HG03108 (cell line): ENCODE results near the gene MLLT3.

Experiments used
- ATAC-seq: cut with Tn5 transposase; IDR thresholded peaks from one replicate; pipeline ENCODE4 v1.9.1; 2021; ENCODE audit warnings: moderate library complexity; ENCODE audit not compliant: unreplicated experiment

MLLT3 gene

DNA sequence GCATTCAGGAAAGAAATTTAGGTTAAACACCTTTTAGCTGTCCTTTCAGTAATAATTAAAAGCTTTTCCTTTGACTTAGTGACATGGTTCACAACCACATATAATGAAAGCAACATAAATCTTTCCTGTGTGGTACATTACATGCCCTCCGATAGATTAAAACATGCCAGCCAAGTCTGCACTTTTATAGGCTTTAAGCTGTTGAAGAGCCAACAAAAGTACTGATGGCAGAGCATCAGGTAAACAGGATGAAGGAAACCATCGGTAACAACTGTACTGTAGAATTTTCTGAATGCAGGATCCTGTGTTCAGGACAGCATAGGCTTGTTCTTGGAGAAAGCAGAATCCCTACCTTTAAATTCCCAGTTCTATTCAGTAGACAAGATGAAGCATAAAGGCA, 226.6 kb downstream of the MLLT3 start:
- ATAC-seq = no peak

DNA sequence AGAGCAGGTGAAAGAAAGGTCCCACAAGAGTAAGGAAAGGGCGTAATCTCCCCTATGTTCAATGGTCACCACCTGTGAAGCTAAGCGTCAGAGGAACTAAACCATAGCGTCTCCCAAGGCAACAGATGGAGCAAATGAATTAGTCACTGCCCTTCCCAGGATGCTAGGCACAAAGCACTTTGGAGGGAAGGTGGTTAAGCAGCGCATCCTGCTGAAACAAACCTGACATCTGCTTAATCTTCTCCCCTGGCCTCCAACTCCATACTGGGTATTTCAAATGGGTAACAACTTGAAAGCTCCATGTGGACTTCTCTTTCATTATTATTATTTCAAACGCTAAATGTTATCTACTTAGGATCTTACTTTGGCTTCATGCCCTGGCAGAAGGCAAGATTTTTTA, 227.3 kb downstream of the MLLT3 start:
- ATAC-seq = no peak

DNA sequence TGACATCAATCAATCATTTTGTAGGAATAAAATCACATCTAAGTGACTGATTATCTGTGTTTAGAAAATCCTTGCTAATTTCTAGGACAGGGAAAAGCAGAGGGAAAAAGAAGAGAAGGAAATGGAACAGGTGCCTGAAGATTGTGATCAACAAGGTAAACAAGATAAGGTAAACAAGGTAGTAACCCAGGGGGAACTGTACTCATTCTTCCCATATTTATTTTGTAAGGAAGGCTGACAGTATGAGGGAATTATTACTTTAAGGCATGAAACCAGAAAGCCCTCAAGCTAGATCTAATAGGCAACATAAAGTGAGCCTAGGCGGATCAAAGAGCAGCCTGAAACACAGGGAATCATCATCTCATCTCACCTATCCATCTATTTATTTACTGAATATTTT, 231.1 kb downstream of the MLLT3 start:
- no peak for ATAC-seq

DNA sequence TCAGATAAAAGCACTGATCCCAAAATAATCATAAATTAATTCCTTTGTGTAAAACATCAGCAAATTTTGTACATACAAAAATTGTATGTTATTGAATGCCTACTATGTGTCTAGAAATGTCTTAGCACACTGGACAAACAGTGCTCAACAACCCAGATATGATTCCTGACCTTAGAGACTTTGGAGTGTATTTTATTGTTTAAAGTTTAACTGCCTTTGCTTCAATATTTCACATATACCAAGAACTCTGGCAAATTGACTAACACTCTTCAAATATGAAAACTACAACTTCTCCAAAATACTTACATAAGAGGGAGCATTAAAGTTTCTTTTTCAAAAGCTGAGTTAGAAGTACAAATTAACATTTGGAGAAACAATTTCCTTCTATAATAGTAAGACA, 231.9 kb downstream of the MLLT3 start:
- ATAC-seq = no peak

DNA sequence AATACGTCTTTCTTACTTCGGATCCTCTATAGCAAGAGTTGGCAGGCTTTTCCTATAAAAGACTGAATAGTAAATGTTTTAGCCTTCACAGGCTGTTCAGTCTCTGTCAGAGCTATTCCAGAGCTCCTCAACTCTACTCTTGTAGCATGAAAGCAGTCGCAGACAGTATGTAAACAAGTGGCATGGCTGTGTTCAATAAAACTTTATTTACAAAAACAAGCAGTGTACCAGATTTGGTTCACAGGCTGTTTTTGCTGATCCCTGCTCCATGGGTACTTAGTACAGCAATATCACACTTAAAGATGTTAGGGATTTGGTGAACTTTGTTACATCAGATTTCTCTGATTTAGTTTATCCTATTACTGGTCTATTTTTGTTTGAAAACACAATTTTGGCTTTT, 235.2 kb downstream of the MLLT3 start:
- ATAC-seq = no peak

DNA sequence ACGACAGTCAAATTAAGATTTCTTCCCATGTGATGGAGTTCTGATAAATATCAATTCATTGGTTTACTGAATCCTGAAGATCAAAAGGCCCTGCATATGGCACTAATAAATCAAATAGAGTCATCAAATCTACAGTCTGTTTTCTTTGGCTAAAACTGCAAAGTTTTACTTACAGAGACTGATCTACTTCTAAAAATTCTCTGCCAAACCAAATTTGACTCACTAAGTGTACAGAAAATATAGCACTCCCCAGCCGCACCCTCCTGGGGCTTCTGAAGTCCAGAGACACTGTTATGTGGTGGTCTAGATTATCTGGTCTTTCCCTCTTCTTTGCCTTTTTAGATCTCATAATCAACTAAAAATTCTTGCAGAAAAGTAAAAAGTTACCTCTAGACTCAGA, 237.7 kb downstream of the MLLT3 start:
- no peak for ATAC-seq

DNA sequence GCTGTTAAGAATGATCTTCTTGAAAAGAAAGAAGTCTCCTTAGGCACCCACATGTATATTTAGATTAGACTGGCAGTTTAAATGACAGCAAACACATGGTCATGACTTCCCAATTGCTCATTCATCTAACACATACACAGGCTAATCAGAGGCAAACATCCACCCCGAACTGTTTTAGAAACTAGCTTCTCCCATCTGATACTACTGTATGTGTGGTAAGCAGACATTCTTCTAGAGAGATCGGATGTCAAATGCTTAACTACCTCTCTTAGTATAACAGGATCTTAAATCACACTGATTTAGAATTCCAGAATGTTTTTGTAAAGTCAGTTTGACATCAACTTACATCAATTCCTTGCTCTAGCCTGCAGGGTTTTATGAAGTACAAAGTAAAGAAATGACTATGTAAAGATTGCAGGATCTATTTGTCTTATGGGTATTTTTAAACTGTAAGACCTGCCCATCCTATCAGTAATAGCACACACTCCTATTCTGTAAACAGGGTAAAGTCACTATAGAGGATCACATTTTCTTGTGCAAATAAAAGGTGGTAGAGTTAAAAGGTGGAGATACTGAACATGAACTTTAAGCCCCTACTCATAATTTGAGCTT, 239.7 kb downstream of the MLLT3 start:
- no peak for ATAC-seq

DNA sequence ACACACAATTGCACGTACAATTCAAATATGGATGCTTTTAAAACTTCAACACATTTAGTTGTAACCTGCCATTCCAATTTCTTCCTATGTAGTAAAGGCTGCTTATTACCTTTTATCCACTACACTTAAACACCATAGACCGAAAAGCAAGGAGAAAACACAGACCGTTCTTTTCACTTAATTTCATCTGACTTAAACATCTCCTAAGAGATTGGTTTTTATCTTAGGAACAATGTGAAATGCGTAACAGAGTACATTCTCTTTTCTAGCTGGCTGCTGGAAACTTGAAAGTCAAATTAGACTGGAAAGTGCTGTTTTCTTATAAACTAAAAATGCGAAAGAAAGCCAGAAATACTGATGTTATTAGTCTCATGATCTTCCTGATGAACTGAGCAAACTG, 241.8 kb downstream of the MLLT3 start:
- no peak for ATAC-seq

DNA sequence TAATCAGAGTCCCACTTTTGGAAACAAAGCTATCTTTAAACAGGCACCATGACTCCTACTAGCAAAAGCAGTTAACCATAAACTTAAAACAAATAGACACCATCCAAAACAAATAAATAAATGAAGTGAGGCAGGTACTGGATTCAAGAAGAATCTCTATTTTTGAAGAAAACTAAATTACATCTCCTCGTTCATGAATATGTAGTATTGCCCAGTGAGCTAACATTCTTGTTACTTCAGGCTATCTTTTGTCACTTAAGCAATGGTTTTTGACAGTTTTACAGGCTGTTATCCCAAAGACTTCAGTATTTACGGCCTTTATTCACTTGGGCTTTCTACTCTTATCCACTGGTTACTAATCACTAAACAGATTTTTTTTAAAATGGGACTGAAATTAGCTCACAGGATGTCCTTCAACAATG, 242.5 kb downstream of the MLLT3 start:
- no peak for ATAC-seq

DNA sequence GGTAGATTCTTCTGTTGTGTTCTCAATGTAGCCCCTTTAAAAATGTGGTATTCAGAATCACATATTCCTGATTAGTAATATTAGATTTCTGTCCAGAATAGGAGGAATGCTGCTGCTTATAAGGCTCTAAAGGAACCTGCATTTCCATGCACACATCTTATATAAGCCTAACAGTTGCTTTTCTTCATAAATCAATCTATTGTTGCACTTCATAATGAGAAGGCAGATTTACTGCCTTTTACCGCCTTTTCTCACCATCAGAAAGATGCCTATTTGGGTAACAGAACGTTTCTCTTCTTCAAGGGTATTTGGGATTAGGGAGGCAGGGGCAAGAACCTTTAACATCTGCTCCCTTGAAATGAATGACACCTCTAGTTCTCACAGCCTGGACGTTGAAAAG, 243.4 kb downstream of the MLLT3 start:
- no peak for ATAC-seq

DNA sequence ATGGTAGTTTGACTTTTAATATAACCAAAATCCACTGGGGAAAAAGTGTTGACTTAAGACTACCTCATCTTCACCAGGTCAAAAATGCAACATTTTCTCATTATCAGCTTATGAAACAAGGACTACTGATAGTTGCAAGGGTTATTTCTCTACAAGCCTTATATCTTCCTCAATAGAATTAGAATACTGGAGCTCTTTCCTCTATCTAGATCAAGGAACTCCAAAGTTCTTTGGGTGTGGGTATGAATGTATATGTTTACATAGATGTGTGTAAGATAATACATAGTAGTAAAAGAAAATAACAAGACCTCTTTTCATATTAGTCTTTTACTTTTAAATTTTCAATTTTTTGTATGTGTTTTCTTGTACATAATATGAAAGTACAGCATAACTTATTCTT, 244.5 kb downstream of the MLLT3 start:
- ATAC-seq = no peak

DNA sequence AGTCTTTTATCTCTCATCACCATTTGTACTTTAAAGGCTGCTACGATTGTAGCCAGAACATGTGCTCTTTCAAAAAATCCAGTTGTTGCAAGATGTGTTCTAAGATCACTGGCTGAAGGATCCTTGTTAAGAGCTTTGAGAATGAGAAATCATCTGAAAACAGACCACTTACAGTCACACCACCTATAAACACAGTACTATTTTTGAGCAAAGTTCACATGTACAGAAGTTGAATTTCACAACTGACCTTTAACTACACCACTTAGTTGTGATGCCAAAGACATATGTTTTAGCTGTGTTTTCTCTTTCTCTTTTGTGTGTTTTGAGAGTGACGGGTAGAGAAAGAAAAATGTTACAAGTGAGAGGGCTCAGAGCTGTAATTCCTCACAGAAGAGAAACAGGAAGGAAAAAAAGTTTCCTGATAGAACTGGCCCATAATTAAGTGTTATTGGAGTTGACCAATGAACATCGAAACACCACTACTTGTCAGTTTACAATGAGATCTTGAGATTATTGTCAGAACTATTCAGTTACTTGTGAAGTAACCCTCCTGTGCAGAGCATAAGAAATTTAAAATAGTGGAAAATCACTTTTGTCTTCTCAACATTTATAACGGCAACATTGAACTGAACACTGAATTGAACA, 245.4 kb downstream of the MLLT3 start:
- no peak for ATAC-seq

DNA sequence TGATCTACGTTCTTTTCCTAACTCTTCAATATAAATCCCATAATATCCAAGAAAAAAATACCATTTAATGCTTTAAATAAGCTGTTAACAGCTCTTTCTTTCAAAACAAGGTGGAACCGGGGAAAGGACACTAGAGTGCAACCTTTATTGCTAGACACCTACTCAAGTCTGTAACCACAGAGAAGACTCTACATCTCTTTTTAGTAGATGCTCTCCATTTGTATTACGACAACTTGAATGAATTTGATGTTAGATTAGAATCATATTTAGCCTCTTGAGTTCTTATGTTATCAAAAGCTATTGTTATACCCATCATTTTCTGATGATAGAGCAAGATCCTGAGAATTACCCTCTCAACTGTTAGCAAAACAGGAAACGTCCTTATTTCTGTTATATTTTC, 246.3 kb downstream of the MLLT3 start:
- no peak for ATAC-seq

DNA sequence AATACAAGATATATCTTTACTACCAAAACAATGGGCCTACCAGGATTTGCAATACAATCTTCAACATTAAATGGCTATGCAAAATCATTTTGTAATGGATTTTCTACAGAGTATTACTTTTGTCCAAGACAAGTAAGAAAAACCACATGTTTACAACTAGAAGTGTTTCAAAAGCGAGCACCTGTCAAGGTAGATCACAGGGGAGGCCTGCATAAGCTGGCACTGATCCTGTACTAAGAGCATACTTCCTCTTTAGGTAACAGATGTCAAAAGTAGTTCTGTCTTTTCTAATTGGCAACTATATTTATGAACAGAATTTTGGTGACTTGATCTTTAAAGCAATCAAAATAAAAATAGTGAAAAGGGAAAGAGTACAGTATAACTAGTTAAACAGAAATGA, 249.0 kb downstream of the MLLT3 start:
- ATAC-seq = no peak

DNA sequence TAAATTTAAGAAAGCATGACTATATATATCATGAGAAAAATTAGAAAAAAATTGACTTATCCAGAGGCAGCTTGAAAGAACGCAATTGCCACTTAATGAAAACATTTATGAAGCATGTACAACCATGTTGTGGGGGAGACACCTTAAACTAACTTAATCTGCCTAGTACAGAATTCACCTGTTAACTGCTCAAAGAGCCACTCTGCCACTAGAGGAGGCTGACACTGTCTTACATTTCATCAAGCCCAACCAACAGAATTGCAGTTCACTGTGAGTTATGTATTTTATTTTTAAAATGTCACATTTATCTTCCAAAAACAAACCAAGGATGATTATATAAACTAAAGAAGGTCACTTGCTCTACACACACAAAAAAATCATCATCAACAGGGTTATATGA, 252.9 kb downstream of the MLLT3 start:
- no peak for ATAC-seq

DNA sequence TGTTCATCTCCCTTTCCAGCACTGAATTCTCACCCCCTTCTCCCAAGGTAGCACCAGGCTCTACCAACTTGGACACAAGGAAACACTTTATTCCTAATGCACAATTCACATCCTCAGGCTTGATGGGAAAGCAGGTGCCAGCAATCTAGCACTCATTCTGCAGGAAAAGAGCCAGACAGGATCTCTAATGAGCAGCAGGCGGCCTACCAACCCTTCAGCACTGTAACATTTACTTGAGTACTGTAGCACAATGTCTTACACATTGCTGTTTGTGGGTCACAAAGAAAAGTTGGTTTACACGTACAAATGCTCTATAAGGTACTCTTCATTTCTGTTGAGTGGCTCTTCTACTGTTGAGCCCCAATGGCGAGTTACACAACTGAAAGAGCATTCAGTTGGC, 254.4 kb downstream of the MLLT3 start:
- ATAC-seq = no peak

DNA sequence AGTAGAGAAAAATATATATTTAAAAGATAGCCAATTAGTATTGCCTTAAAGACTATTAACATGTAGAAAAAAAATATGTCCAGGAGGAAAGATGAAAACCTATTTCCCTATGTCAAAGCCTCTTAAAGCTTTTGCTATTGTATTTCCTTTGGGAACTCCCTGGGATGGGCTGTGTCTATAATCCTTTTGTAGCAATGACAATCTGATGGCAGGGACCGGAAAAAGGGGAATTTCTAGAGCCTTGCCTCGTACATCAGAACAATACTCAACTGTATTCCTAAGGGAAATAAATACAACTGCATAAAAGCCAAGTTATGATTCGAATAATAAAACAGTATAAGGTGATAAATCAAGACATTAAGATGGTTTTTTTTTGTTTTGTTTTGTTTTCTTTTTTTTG, 257.3 kb downstream of the MLLT3 start:
- no peak for ATAC-seq

DNA sequence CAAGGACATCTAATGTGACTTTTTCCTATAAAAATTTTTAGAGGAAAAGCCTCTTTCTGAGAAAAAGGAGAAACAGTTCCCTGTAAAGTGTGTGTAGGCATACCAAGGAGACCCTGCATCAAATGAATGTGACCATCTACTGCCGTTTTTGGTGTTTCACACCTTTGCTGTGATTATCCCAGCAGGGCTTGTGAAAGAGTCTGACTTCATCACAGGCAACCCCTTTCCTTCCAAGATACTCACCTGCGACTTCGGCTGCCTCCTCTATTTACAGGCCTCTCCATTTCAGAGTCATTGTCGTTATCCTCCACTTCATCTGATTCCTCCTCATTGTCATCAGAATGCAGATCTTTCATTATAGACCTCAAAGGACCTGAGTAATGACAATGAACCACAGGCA, 259.1 kb downstream of the MLLT3 start:
- ATAC-seq = no peak

DNA sequence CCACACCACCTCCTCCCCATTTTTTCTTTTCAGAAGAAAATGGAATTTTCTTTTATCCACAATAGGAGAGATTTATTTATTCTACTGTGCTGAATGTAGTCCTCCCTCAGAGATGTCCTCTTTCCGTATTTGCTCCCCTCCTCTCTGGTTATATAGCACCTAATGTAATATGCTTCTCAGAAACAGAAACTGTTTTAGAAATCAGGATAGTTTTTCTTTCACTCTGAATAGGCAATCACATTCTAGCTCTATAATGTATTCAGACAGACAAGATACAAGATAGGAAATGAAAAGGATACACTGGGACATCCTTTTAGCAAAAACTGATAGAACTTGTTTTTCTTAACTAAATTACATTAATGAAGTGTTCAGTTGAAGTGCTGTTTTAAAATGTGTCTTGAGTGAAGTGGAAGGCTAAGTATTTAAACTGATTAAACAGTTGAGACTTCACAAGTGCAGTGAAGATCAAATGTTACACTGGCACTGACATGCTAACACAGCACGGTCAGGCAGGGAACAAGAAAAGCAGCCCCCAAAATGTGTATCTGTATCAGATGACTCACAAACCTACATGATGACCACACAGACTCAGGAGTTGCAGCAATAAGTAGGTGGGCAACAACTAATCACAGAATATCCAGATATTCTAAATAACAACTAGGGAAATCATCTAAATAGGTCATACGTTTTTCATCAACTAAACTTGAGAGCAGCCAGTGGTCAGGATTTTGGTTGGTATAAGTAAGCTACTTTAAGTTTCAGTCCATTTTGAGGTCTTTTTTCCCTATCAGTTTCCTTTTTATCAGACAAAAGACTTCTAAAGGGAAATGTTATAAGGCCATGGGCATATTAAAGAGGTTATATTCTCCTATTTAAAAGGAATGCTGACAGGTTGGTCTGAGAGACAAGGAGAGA, 260.4 kb downstream of the MLLT3 start:
- ATAC-seq = peak; percentile 60

DNA sequence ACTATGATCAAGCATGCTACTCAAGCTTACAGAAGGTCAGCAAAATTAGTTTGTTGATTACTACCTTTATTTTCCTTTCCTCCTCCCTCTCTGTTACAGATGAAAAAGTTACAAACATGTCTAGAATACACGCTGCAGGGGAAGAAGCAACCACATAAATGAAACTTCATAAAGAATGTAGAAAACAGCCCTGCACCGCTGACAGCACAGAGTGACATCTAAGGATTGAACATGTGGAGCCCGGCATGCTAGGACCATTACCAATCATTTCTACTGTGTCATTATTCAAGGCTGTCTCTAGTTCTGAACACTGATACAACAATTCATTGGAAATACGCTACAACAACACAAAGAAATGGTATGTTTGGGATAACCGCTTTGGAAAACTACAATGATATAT, 261.1 kb downstream of the MLLT3 start:
- ATAC-seq = no peak

DNA sequence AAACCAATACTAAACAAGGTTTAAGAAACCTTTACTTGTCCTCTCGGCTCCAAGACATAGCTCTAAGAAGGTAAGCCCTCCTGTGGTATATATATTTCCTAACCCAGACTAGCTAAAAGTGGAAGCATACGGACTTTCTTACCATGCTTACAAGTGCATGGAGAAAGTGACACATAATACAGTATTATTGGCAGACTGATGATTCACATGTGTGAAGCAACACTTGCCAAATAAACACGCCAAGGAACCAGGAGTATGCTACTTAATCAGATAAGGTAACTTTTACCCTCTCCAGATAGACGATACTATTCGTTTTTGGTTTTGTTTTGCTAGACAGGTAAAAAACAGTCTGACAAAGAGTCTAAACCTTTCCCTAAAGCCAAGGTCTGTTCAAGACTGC, 264.1 kb downstream of the MLLT3 start:
- no peak for ATAC-seq

DNA sequence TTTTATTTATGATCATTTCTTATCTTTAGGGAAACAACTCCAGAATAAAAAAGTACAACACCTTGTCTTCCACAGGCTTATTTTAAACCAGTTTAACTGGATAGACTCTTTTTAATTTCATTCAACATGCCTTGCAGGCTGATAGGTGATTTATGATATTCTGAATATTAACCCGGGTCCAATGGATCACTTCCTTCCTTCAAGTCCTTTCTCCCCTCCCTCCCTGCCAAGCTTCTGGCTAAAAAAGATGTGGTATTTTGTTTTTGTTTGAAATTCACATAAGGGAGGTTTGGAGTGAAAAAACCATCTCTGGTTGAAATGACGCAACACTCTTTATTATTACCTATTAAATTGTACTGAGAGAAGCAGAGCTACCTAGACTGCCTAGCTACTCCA, 265.3 kb downstream of the MLLT3 start:
- no peak for ATAC-seq
